ENCODE results near the gene SASH1.

DNA sequence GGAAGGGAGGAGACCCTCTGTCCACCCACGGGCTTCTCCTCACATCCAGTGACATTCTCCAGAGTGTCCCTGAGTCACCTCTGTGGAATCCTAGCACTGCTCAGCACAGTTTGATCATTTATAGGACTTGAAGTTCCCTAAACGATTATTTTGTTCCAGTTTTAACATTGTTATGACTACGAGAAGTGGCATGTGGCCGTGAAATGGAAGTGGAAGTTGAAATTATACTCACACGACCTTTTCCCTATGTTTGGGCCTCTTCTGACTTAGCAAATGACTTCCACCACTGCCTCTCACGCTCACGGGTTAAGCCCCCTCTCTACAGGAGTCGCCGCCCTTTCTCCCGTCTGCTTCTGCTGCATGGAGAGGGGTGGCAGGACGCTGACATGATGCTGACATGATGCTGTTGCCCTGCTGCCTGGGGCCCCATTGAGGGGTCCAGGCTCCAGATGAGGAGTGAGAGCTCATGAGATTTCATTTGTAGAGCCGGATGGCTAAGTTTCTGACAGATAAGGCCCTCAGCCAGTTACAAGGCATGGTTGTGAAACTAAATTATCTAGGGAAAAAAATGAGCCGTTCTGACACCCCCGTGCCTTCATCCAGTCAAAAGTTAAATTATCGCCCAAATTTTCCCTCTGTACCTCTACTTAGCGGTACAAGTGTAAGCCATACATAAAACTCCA, 250.6 kb downstream of the SASH1 start:
- TF ChIP-seq GATA2 (IDR thresholded peaks at IDR 0.05; ENCODE audit: low read depth, low read length), result no peak
- TF ChIP-seq GATA3 (IDR thresholded peaks at IDR 0.05; ENCODE audit: low read depth, low read length), result no peak

Measured in SH-SY5Y (cell line).